ENCODE data around the gene TTC21A.

Gene TTC21A

GRCh38 chr3:39095778-39096177 is 11.7 kb upstream of the TTC21A start:
- Histone ChIP-seq H3K4me3 (ENCODE audit: insufficient read depth, low read length, poor library complexity, severe bottlenecking) (no peak overlapping the region), H3F3A (ENCODE audit: insufficient read depth) (no peaks in the 10 kb centered on the region), H3K36me3 (ENCODE audit: low read length) (no peaks in the 10 kb centered on the region), H3K9me3 (ENCODE audit: insufficient read depth, low read length) (no peaks in the 10 kb centered on the region), H4K20me1 (ENCODE audit: low read depth, low read length) (no peaks in the 10 kb centered on the region), H3K9me2 (replicated peaks; ENCODE audit: insufficient read depth, low read length) (no peaks in the 10 kb centered on the region), H3K4me2 (ENCODE audit: low read depth, low read length, poor library complexity, severe bottlenecking) (no peak overlapping the region), H3K27ac (ENCODE audit: low read depth, low read length) (no peak overlapping the region), H3K9ac (ENCODE audit: low read length) (no peak overlapping the region), H3K27me3 (ENCODE audit: low read length) (no peaks in the 10 kb centered on the region), H2AFZ (ENCODE audit: low read depth, low read length, severe bottlenecking) (no peak overlapping the region), H3K79me2 (ENCODE audit: insufficient read depth, low read length) (no peaks in the 10 kb centered on the region)
- no peak for TF ChIP-seq EZH2phosphoT487 (conservative IDR thresholded peaks at IDR 0.05; ENCODE audit: low read length)
- no peak for TF ChIP-seq CTCF (IDR thresholded peaks at IDR 0.05; ENCODE audit: insufficient read depth, low read length, poor library complexity, severe bottlenecking)

GRCh38 chr3:39096775-39097174 is 10.7 kb upstream of the TTC21A start:
- H3F3A ChIP-seq (ENCODE audit: insufficient read depth) = no peaks in the 10 kb centered on the region
- H2AFZ ChIP-seq (ENCODE audit: low read depth, low read length, severe bottlenecking) = no peak overlapping the region
- H3K27ac ChIP-seq (ENCODE audit: low read depth, low read length) = no peak overlapping the region
- no peaks in the 10 kb centered on the region for H3K9me3 ChIP-seq (ENCODE audit: insufficient read depth, low read length)
- H3K27me3 ChIP-seq (ENCODE audit: low read length) = no peaks in the 10 kb centered on the region
- H3K9me2 ChIP-seq (replicated peaks; ENCODE audit: insufficient read depth, low read length) = no peaks in the 10 kb centered on the region
- no peaks in the 10 kb centered on the region for H3K36me3 ChIP-seq (ENCODE audit: low read length)
- no peaks in the 10 kb centered on the region for H4K20me1 ChIP-seq (ENCODE audit: low read depth, low read length)
- no peaks in the 10 kb centered on the region for H3K79me2 ChIP-seq (ENCODE audit: insufficient read depth, low read length)
- TF ChIP-seq CTCF (IDR thresholded peaks at IDR 0.05; ENCODE audit: insufficient read depth, low read length, poor library complexity, severe bottlenecking) (no peak), EZH2phosphoT487 (conservative IDR thresholded peaks at IDR 0.05; ENCODE audit: low read length) (no peak)
- no peak overlapping the region for H3K4me2 ChIP-seq (ENCODE audit: low read depth, low read length, poor library complexity, severe bottlenecking)
- H3K4me3 ChIP-seq (ENCODE audit: insufficient read depth, low read length, poor library complexity, severe bottlenecking) = no peak overlapping the region
- no peak overlapping the region for H3K9ac ChIP-seq (ENCODE audit: low read length)

- Histone ChIP-seq H4K20me1 (ENCODE audit: low read depth, low read length) (no peaks in the 10 kb centered on the region), H3K36me3 (ENCODE audit: low read length) (no peaks in the 10 kb centered on the region), H3K9ac (ENCODE audit: low read length) (no peak overlapping the region)
These were observed 9.6 kb upstream of the TTC21A start for GRCh38 chr3:39097716-39098472.

More at GRCh38 chr3:39097716-39098472, 9.6 kb upstream of the TTC21A start:
- no peaks in the 10 kb centered on the region for H3K9me3 ChIP-seq (ENCODE audit: insufficient read depth, low read length)
- H3K4me3 ChIP-seq (ENCODE audit: insufficient read depth, low read length, poor library complexity, severe bottlenecking) = no peak overlapping the region
- H3F3A ChIP-seq (ENCODE audit: insufficient read depth) = no peaks in the 10 kb centered on the region
- TF ChIP-seq EZH2phosphoT487 (conservative IDR thresholded peaks at IDR 0.05; ENCODE audit: low read length) (no peak), CTCF (IDR thresholded peaks at IDR 0.05; ENCODE audit: insufficient read depth, low read length, poor library complexity, severe bottlenecking) (no peak)
- H3K9me2 ChIP-seq (replicated peaks; ENCODE audit: insufficient read depth, low read length) = no peaks in the 10 kb centered on the region
- H3K79me2 ChIP-seq (ENCODE audit: insufficient read depth, low read length) = no peaks in the 10 kb centered on the region
- H3K27ac ChIP-seq (ENCODE audit: low read depth, low read length) = no peak overlapping the region
- H2AFZ ChIP-seq (ENCODE audit: low read depth, low read length, severe bottlenecking) = no peak overlapping the region
- H3K4me2 ChIP-seq (ENCODE audit: low read depth, low read length, poor library complexity, severe bottlenecking) = no peak overlapping the region
- no peaks in the 10 kb centered on the region for H3K27me3 ChIP-seq (ENCODE audit: low read length)
